HepG2 (cell line): ENCODE data around the gene AJUBA. TPM values are rescaled to one million over a fixed set of nuclear protein-coding genes. Genes with fewer than 3 reads are reported as not detected.
A peak's percentile ranks its signal among the peaks of the same experiment; 100 is the strongest.

Experiments
- DMTF1 ChIP-seq: sonication (generic); formaldehyde crosslinking; IDR thresholded peaks from 2 replicates; pipeline ENCODE4 v1.4.0; 2020; ENCODE audit warnings: mild to moderate bottlenecking, missing genetic modification reagents
- E2F1 ChIP-seq: sonication (generic); formaldehyde crosslinking; IDR thresholded peaks from 2 replicates; pipeline ENCODE4 v1.5.0; 2020; ENCODE audit warnings: missing genetic modification reagents
- HES4 ChIP-seq: sonication (generic); formaldehyde crosslinking; IDR thresholded peaks from 2 replicates; pipeline ENCODE4 v1.9.0; 2021; ENCODE audit warnings: mild to moderate bottlenecking, missing genetic modification reagents, borderline replicate concordance
- HOXA7 ChIP-seq: sonication (generic); formaldehyde crosslinking; IDR thresholded peaks from 2 replicates; pipeline ENCODE4 v1.8.1; 2022; ENCODE audit warnings: mild to moderate bottlenecking, missing genetic modification reagents, moderate library complexity
- PAXIP1 ChIP-seq: sonication (generic); formaldehyde crosslinking; conservative IDR thresholded peaks from 2 replicates; pipeline ENCODE4 v1.4.0; 2020; ENCODE audit warnings: mild to moderate bottlenecking, missing genetic modification reagents, moderate library complexity
- REXO4 ChIP-seq: sonication (generic); formaldehyde crosslinking; IDR thresholded peaks from 2 replicates; pipeline ENCODE4 v1.8.0; 2022; ENCODE audit warnings: missing genetic modification reagents, mild to moderate bottlenecking, borderline replicate concordance
- SP1 ChIP-seq, 2 experiments: fragments of 450-650 bp in 1 of 2; sonication (generic) in 1 of 2; formaldehyde crosslinking in 1 of 2; IDR thresholded peaks; 2 replicates each; pipeline versions ENCODE4 v1.4.0 to v1.6.1; 2016 to 2020; ENCODE audit warnings: missing genetic modification reagents in 1 of 2
- SRSF9 ChIP-seq: fragments of 200-400 bp; formaldehyde crosslinking; IDR thresholded peaks from 2 replicates; pipeline ENCODE4 v1.6.1; 2018; ENCODE audit warnings: borderline replicate concordance, mild to moderate bottlenecking, low read depth, low read length; ENCODE audit not compliant: insufficient read depth, poor library complexity, severe bottlenecking
- ZNF10 ChIP-seq: sonication (generic); formaldehyde crosslinking; IDR thresholded peaks from 2 replicates; pipeline ENCODE4 v1.4.0; 2020; ENCODE audit warnings: mild to moderate bottlenecking, low read depth, missing genetic modification reagents, borderline replicate concordance
- ZNF33A ChIP-seq: sonication (generic); formaldehyde crosslinking; IDR thresholded peaks from 2 replicates; pipeline ENCODE4 v1.5.1; 2020; ENCODE audit warnings: missing genetic modification reagents, mild to moderate bottlenecking, moderate library complexity, borderline replicate concordance
- ZNF44 ChIP-seq: sonication (generic); formaldehyde crosslinking; IDR thresholded peaks from 2 replicates; pipeline ENCODE4 v1.5.1; 2020; ENCODE audit warnings: mild to moderate bottlenecking, missing genetic modification reagents
- ZNF644 ChIP-seq: IDR thresholded peaks from 2 replicates; pipeline ENCODE4 v1.6.1; 2016; ENCODE audit warnings: low read depth
- ZNF749 ChIP-seq: sonication (generic); formaldehyde crosslinking; IDR thresholded peaks from 2 replicates; pipeline ENCODE4 v1.8.0; 2022; ENCODE audit warnings: mild to moderate bottlenecking, missing genetic modification reagents, moderate library complexity, borderline replicate concordance
- polyA plus RNA-seq, 8 experiments: library from polyadenylated mRNA; depleted of rRNA in 3 of 8; stranded (reverse) in 7 of 8; unstranded in 1 of 8; fragments of >200 nt; fragmentation: Illumina TruSeq in 4 of 8; extraction: Trizol in 4 of 8; gene quantifications; 2 replicates each; pipeline versions ENCODE4 v1.2.1 to v1.2.3, GENCODE V29; 2011 to 2016; ENCODE audit warnings: low read depth in 4 of 8, missing spikeins in 1 of 8, mixed read lengths in 1 of 8; ENCODE audit not compliant: insufficient read depth in 1 of 8
- total RNA-seq, 5 experiments: library from RNA; depleted of rRNA; stranded (reverse); fragments of >200 nt; fragmentation: Illumina TruSeq; extraction: Trizol; gene quantifications; 2 replicates each; pipeline ENCODE4 v1.2.3, GENCODE V29; 2016; ENCODE audit warnings: low read depth in 1 of 5
- TF ChIP-seq, protein P1 (sequence below), 2 experiments: sonication (generic) in 1 of 2; formaldehyde crosslinking in 1 of 2; IDR thresholded peaks; 2 replicates each; pipeline versions ENCODE4 v1.4.0 to v1.6.1; 2016 to 2020; ENCODE audit warnings: borderline replicate concordance in 1 of 2, low read depth in 1 of 2, mild to moderate bottlenecking in 1 of 2, missing genetic modification reagents in 1 of 2

AJUBA gene
- total and polyA plus RNA-seq, 2 of the 13 experiments (the other 11 are each of a cell fraction or from before 2014, with no cell fraction given): 157 to 241 TPM

GRCh38 chr14:22955702-22956569, 26.4 kb downstream of the AJUBA start (continued):
- TF ChIP-seq ZNF10 (CRISPR knock-in tag): no peak
- TF ChIP-seq HOXA7 (CRISPR knock-in tag): no peak
- no peak for TF ChIP-seq ZNF44 (CRISPR knock-in tag)
- no peak for TF ChIP-seq REXO4 (CRISPR knock-in tag)
- no peak for TF ChIP-seq ZNF644 (CRISPR knock-in tag)
- no peak for TF ChIP-seq SP1 (IDR thresholded peaks at IDR 0.05)
- no peak for TF ChIP-seq SP1 (CRISPR knock-in tag; IDR thresholded peaks at IDR 0.05)
- TF ChIP-seq E2F1 (CRISPR knock-in tag): no peak
- TF ChIP-seq DMTF1 (CRISPR knock-in tag): no peak
- no peak for TF ChIP-seq SRSF9
- TF ChIP-seq PAXIP1: peak; percentile 40
- no peak for TF ChIP-seq HES4 (CRISPR knock-in tag)
- 0 out of 2 replicates have a peak, but pooled peaks have one; percentile 14 for TF ChIP-seq ZNF749 (CRISPR knock-in tag)
- TF ChIP-seq ZNF33A (CRISPR knock-in tag): no peak
- TF ChIP-seq, protein P1, sequence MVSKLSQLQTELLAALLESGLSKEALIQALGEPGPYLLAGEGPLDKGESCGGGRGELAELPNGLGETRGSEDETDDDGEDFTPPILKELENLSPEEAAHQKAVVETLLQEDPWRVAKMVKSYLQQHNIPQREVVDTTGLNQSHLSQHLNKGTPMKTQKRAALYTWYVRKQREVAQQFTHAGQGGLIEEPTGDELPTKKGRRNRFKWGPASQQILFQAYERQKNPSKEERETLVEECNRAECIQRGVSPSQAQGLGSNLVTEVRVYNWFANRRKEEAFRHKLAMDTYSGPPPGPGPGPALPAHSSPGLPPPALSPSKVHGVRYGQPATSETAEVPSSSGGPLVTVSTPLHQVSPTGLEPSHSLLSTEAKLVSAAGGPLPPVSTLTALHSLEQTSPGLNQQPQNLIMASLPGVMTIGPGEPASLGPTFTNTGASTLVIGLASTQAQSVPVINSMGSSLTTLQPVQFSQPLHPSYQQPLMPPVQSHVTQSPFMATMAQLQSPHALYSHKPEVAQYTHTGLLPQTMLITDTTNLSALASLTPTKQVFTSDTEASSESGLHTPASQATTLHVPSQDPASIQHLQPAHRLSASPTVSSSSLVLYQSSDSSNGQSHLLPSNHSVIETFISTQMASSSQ (IDR thresholded peaks at IDR 0.05; ENCODE audit: low read depth): no peak
- TF ChIP-seq, protein P1 (CRISPR knock-in tag; IDR thresholded peaks at IDR 0.05; ENCODE audit: borderline replicate concordance): no peak
